ENCODE results near the gene TAC4. TPM values are rescaled to one million over a fixed set of nuclear protein-coding genes. Genes with fewer than 3 reads are reported as not detected.
A peak's percentile ranks its signal among the peaks of the same experiment; 100 is the strongest.

Gene TAC4
- total and polyA plus RNA-seq, 2 of the 13 experiments (the other 11 are each of a cell fraction or from before 2014, with no cell fraction given): not detected

DNA sequence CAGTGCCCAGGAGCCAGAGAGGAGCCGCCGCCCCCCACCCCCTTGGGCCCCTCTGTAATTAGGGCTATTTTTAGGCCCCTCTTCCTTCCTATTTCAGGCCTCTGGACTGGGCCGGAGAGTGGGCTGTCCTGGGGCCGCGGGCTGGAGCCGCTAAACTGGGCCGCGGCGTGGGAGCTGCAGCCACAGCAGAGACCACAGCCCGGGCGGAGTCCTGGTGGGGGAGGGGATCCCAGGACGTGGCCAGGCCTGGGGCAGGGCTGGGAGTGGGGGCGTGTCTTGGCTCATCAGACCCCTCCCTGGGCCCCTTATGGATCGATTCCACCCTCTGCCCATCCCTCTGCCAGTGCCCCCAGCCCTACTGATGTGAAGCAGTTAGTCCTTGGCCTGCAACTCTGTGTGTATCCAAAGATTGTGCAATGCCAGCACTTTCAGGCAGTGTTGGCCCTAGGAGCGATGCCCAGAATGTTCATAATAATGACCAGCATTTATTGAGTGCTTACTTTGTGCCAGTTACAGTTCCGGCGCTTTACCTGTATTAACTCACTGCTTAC is 15.0 kb upstream of the TAC4 start (continued):
- TF ChIP-seq, protein P1, sequence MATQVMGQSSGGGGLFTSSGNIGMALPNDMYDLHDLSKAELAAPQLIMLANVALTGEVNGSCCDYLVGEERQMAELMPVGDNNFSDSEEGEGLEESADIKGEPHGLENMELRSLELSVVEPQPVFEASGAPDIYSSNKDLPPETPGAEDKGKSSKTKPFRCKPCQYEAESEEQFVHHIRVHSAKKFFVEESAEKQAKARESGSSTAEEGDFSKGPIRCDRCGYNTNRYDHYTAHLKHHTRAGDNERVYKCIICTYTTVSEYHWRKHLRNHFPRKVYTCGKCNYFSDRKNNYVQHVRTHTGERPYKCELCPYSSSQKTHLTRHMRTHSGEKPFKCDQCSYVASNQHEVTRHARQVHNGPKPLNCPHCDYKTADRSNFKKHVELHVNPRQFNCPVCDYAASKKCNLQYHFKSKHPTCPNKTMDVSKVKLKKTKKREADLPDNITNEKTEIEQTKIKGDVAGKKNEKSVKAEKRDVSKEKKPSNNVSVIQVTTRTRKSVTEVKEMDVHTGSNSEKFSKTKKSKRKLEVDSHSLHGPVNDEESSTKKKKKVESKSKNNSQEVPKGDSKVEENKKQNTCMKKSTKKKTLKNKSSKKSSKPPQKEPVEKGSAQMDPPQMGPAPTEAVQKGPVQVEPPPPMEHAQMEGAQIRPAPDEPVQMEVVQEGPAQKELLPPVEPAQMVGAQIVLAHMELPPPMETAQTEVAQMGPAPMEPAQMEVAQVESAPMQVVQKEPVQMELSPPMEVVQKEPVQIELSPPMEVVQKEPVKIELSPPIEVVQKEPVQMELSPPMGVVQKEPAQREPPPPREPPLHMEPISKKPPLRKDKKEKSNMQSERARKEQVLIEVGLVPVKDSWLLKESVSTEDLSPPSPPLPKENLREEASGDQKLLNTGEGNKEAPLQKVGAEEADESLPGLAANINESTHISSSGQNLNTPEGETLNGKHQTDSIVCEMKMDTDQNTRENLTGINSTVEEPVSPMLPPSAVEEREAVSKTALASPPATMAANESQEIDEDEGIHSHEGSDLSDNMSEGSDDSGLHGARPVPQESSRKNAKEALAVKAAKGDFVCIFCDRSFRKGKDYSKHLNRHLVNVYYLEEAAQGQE (IDR thresholded peaks at IDR 0.05; ENCODE audit: borderline replicate concordance in 1 of 2, low read depth in 1 of 2, low read length in 2 of 2): no peak
- TF ChIP-seq PITX1 (CRISPR knock-in tag; IDR thresholded peaks at IDR 0.05) (peak; percentile 58), NR2F6 (IDR thresholded peaks at IDR 0.05) (0 out of 2 replicates have a peak, but pooled peaks have one; percentile 48), NR2F6 (CRISPR knock-in tag; IDR thresholded peaks at IDR 0.05) (peak; percentile 58; the same call in 1 of the 2 replicates), ZNF329 (CRISPR knock-in tag; IDR thresholded peaks at IDR 0.05; ENCODE audit: low read depth) (peak; percentile 51; the same call in 1 of the 2 replicates), ZNF121 (CRISPR knock-in tag; IDR thresholded peaks at IDR 0.05) (peak; percentile 56; the same call in 1 of the 2 replicates), ZNF660 (CRISPR knock-in tag; IDR thresholded peaks at IDR 0.05; ENCODE audit: borderline replicate concordance, low read depth) (no peak), MTA1 (CRISPR knock-in tag; IDR thresholded peaks at IDR 0.05; ENCODE audit: borderline replicate concordance) (peak; percentile 95), ZBTB20 (CRISPR knock-in tag; IDR thresholded peaks at IDR 0.05; ENCODE audit: borderline replicate concordance, low read depth) (0 out of 2 replicates have a peak, but pooled peaks have one; percentile 11), FOXA1 (IDR thresholded peaks at IDR 0.05) (no peak), FOXA1 (CRISPR knock-in tag; IDR thresholded peaks at IDR 0.05) (peak; percentile 52), KDM6A (CRISPR knock-in tag; IDR thresholded peaks at IDR 0.05; ENCODE audit: low read depth) (0 out of 2 replicates have a peak, but pooled peaks have one; percentile 41), MTA3 (CRISPR knock-in tag; IDR thresholded peaks at IDR 0.05) (no peak), MAF1 (CRISPR knock-in tag; IDR thresholded peaks at IDR 0.05; ENCODE audit: borderline replicate concordance) (no peak), PRPF4 (IDR thresholded peaks at IDR 0.05; ENCODE audit: low read depth, low read length, poor library complexity, severe bottlenecking) (no peak), REXO4 (CRISPR knock-in tag; IDR thresholded peaks at IDR 0.05; ENCODE audit: borderline replicate concordance) (no peak), FOXK2 (IDR thresholded peaks at IDR 0.05) (no peak), ZNF136 (CRISPR knock-in tag; IDR thresholded peaks at IDR 0.05; ENCODE audit: low read depth) (no peak), SALL2 (CRISPR knock-in tag; IDR thresholded peaks at IDR 0.05) (no peak), PAX8 (CRISPR knock-in tag; IDR thresholded peaks at IDR 0.05; ENCODE audit: borderline replicate concordance) (no peak), NBN (conservative IDR thresholded peaks at IDR 0.05) (no peak), TBX2 (CRISPR knock-in tag; IDR thresholded peaks at IDR 0.05; ENCODE audit: borderline replicate concordance) (peak; percentile 66)
- TF ChIP-seq, protein P2, sequence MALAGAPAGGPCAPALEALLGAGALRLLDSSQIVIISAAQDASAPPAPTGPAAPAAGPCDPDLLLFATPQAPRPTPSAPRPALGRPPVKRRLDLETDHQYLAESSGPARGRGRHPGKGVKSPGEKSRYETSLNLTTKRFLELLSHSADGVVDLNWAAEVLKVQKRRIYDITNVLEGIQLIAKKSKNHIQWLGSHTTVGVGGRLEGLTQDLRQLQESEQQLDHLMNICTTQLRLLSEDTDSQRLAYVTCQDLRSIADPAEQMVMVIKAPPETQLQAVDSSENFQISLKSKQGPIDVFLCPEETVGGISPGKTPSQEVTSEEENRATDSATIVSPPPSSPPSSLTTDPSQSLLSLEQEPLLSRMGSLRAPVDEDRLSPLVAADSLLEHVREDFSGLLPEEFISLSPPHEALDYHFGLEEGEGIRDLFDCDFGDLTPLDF (CRISPR knock-in tag; IDR thresholded peaks at IDR 0.05): no peak
- TF ChIP-seq, protein P3, sequence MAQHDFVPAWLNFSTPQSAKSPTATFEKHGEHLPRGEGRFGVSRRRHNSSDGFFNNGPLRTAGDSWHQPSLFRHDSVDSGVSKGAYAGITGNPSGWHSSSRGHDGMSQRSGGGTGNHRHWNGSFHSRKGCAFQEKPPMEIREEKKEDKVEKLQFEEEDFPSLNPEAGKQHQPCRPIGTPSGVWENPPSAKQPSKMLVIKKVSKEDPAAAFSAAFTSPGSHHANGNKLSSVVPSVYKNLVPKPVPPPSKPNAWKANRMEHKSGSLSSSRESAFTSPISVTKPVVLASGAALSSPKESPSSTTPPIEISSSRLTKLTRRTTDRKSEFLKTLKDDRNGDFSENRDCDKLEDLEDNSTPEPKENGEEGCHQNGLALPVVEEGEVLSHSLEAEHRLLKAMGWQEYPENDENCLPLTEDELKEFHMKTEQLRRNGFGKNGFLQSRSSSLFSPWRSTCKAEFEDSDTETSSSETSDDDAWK (CRISPR knock-in tag; IDR thresholded peaks at IDR 0.05): no peak
- TF ChIP-seq, protein P4, sequence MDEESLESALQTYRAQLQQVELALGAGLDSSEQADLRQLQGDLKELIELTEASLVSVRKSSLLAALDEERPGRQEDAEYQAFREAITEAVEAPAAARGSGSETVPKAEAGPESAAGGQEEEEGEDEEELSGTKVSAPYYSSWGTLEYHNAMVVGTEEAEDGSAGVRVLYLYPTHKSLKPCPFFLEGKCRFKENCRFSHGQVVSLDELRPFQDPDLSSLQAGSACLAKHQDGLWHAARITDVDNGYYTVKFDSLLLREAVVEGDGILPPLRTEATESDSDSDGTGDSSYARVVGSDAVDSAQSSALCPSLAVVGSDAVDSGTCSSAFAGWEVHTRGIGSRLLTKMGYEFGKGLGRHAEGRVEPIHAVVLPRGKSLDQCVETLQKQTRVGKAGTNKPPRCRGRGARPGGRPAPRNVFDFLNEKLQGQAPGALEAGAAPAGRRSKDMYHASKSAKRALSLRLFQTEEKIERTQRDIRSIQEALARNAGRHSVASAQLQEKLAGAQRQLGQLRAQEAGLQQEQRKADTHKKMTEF (CRISPR knock-in tag; IDR thresholded peaks at IDR 0.05): peak; percentile 53; the same call in 1 of the 2 replicates

Measured in HepG2 (cell line).